Osteoblast (primary cell): Measurements from ENCODE around the gene MYO5B. TPM values are rescaled to one million over a fixed set of nuclear protein-coding genes. Genes with fewer than 3 reads are reported as not detected.

Experiments
- DNase-seq: peaks from one replicate; pipeline ENCODE4 v3.0.0; 2011; ENCODE audit warnings: low spot score, mixed read lengths; ENCODE audit not compliant: insufficient read length; ENCODE audit errors: missing footprints
- H2AFZ ChIP-seq: 2 replicates; pipeline ENCODE4 v1.6.0; 2011; ENCODE audit warnings: mild to moderate bottlenecking, low read length
- H3K27ac ChIP-seq: 2 replicates; pipeline ENCODE4 v1.5.1; 2011; ENCODE audit warnings: mild to moderate bottlenecking, low read depth, low read length, moderate library complexity
- H3K27me3 ChIP-seq: 2 replicates; pipeline ENCODE4 v1.6.0; 2012; ENCODE audit warnings: mild to moderate bottlenecking, control low read depth, inconsistent platforms, low read length, moderate library complexity; ENCODE audit not compliant: insufficient read depth
- H3K36me3 ChIP-seq: 2 replicates; pipeline ENCODE4 v1.5.1; 2011; ENCODE audit warnings: mild to moderate bottlenecking, low read length, control low read depth, moderate library complexity; ENCODE audit not compliant: insufficient read depth
- H3K4me1 ChIP-seq: 2 replicates; pipeline ENCODE4 v1.5.1; 2011; ENCODE audit warnings: mild to moderate bottlenecking, low read length, control low read depth, moderate library complexity; ENCODE audit not compliant: insufficient read depth
- H3K4me2 ChIP-seq: 2 replicates; pipeline ENCODE4 v1.6.0; 2011; ENCODE audit warnings: mild to moderate bottlenecking, low read length; ENCODE audit not compliant: insufficient read depth
- H3K4me3 ChIP-seq: fragments of 200-600 bp; sonication (generic); 3 replicates; pipeline ENCODE4 v1.5.1; 2012; ENCODE audit warnings: mild to moderate bottlenecking, low read length, inconsistent platforms; ENCODE audit not compliant: insufficient read depth
- H3K79me2 ChIP-seq: 2 replicates; pipeline ENCODE4 v1.6.0; 2012; ENCODE audit warnings: mild to moderate bottlenecking, low read length, control low read depth, inconsistent platforms; ENCODE audit not compliant: insufficient read depth
- H3K9me3 ChIP-seq: 2 replicates; pipeline ENCODE4 v1.5.1; 2011; ENCODE audit warnings: low read depth, low read length, control low read depth
- H4K20me1 ChIP-seq: 2 replicates; pipeline ENCODE4 v1.6.0; 2012; ENCODE audit warnings: mild to moderate bottlenecking, low read length, control low read depth; ENCODE audit not compliant: insufficient read depth
- CTCF ChIP-seq: IDR thresholded peaks from 2 replicates; pipeline ENCODE4 v1.5.1; 2011; ENCODE audit warnings: mild to moderate bottlenecking, low read depth, low read length, moderate library complexity; ENCODE audit errors: extremely low read depth
- total RNA-seq: library from RNA; depleted of rRNA; stranded (reverse); fragments of >200 nt; gene quantifications from 2 replicates; pipeline ENCODE4 v1.2.3, GENCODE V29; 2012

The MYO5B gene
- total RNA-seq, 1 donor: 0.36 TPM

- H3K36me3 ChIP-seq: no peaks in the 10 kb centered on the region
- no peak overlapping the region for H3K4me2 ChIP-seq
- H3K27me3 ChIP-seq: no peaks in the 10 kb centered on the region
- no peak overlapping the region for H2AFZ ChIP-seq
- no peak overlapping the region for H3K27ac ChIP-seq
- no peaks in the 10 kb centered on the region for H4K20me1 ChIP-seq
- DNase-seq: no peak
- TF ChIP-seq CTCF: no peak
- H3K4me1 ChIP-seq: no peaks in the 10 kb centered on the region
- no peak overlapping the region for H3K4me3 ChIP-seq
- no peaks in the 10 kb centered on the region for H3K9me3 ChIP-seq
- no peaks in the 10 kb centered on the region for H3K79me2 ChIP-seq
Observed at GRCh38 chr18:49997558-49997957, 197.4 kb downstream of the MYO5B start.

GRCh38 chr18:49994410-49994809 lies 200.5 kb downstream of the MYO5B start:
- Histone ChIP-seq H3K27me3 (no peaks in the 10 kb centered on the region), H3K9me3 (no peaks in the 10 kb centered on the region), H3K4me1 (no peaks in the 10 kb centered on the region), H2AFZ (no peak overlapping the region), H3K27ac (no peak overlapping the region), H3K4me3 (no peak overlapping the region), H4K20me1 (no peaks in the 10 kb centered on the region), H3K4me2 (no peak overlapping the region), H3K36me3 (no peaks in the 10 kb centered on the region), H3K79me2 (no peaks in the 10 kb centered on the region)
- no peak for DNase-seq
- no peak for TF ChIP-seq CTCF

- no peak for TF ChIP-seq CTCF
Observed at GRCh38 chr18:49993299-49993698, 201.6 kb downstream of the MYO5B start.

GRCh38 chr18:49988733-49989132 lies 206.2 kb downstream of the MYO5B start:
- no peaks in the 10 kb centered on the region for H4K20me1 ChIP-seq
- no peak overlapping the region for H3K4me2 ChIP-seq
- H3K4me1 ChIP-seq: no peaks in the 10 kb centered on the region
- no peak for TF ChIP-seq CTCF
- no peaks in the 10 kb centered on the region for H3K36me3 ChIP-seq
- H3K79me2 ChIP-seq: no peaks in the 10 kb centered on the region
- no peak for DNase-seq
- no peak overlapping the region for H2AFZ ChIP-seq
- H3K27me3 ChIP-seq: no peaks in the 10 kb centered on the region
- no peak overlapping the region for H3K4me3 ChIP-seq
- no peak overlapping the region for H3K27ac ChIP-seq
- H3K9me3 ChIP-seq: no peaks in the 10 kb centered on the region

More at GRCh38 chr18:49993299-49993698, 201.6 kb downstream of the MYO5B start:
- H3K4me2 ChIP-seq: no peak overlapping the region
- H2AFZ ChIP-seq: no peak overlapping the region
- H3K9me3 ChIP-seq: no peaks in the 10 kb centered on the region
- H3K27ac ChIP-seq: no peak overlapping the region
- H3K4me3 ChIP-seq: no peak overlapping the region
- H4K20me1 ChIP-seq: no peaks in the 10 kb centered on the region
- no peaks in the 10 kb centered on the region for H3K36me3 ChIP-seq
- no peak for DNase-seq
- H3K27me3 ChIP-seq: no peaks in the 10 kb centered on the region
- H3K4me1 ChIP-seq: no peaks in the 10 kb centered on the region
- no peaks in the 10 kb centered on the region for H3K79me2 ChIP-seq
